Activated T-cell treated with anti-CD3 and anti-CD28 coated beads for 4 hours (primary cell): ENCODE results near the gene CYP19A1.

Experiments
- DNase-seq: peaks from one replicate; pipeline ENCODE4 v3.0.0-alpha.2; 2020

The CYP19A1 gene

GRCh38 chr15:51338496-51338895 lies at the start of gene CYP19A1:
Gene CYP19A1 (minus strand): TSS chr15:51338596. CDS start chr15:51242912, 95,684 bp downstream.
- no peak for DNase-seq

GRCh38 chr15:51387699-51388041 lies 49.3 kb upstream of the CYP19A1 start:
- DNase-seq = no peak

GRCh38 chr15:51386960-51387698 lies 48.7 kb upstream of the CYP19A1 start:
- no peak for DNase-seq

GRCh38 chr15:51386486-51386885 lies 48.1 kb upstream of the CYP19A1 start:
- no peak for DNase-seq

- DNase-seq = no peak
Measured at GRCh38 chr15:51386029-51386428, 47.6 kb upstream of the CYP19A1 start.

- DNase-seq = no peak
Measured at GRCh38 chr15:51382787-51383186, 44.4 kb upstream of the CYP19A1 start.

GRCh38 chr15:51380999-51381806 lies 42.8 kb upstream of the CYP19A1 start:
- no peak for DNase-seq

- no peak for DNase-seq
Measured at GRCh38 chr15:51379390-51379789, 41.0 kb upstream of the CYP19A1 start.

GRCh38 chr15:51378406-51378805 lies 40.0 kb upstream of the CYP19A1 start:
- no peak for DNase-seq

- no peak for DNase-seq
Measured at GRCh38 chr15:51377038-51377786, 38.8 kb upstream of the CYP19A1 start.

GRCh38 chr15:51375966-51376640 lies 37.7 kb upstream of the CYP19A1 start:
- DNase-seq = no peak

- no peak for DNase-seq
Measured at GRCh38 chr15:51374131-51374530, 35.7 kb upstream of the CYP19A1 start.

GRCh38 chr15:51371266-51371665 lies 32.9 kb upstream of the CYP19A1 start:
- no peak for DNase-seq

- DNase-seq = no peak
Measured at GRCh38 chr15:51369451-51369761, 31.0 kb upstream of the CYP19A1 start.

GRCh38 chr15:51368751-51369450 lies 30.5 kb upstream of the CYP19A1 start:
- DNase-seq = no peak

GRCh38 chr15:51368307-51368706 lies 29.9 kb upstream of the CYP19A1 start:
- no peak for DNase-seq

- DNase-seq = no peak
Measured at GRCh38 chr15:51367322-51367976, 29.1 kb upstream of the CYP19A1 start.

- no peak for DNase-seq
Measured at GRCh38 chr15:51366920-51367319, 28.5 kb upstream of the CYP19A1 start.

GRCh38 chr15:51366071-51366470 lies 27.7 kb upstream of the CYP19A1 start:
- no peak for DNase-seq

- no peak for DNase-seq
Measured at GRCh38 chr15:51365417-51365816, 27.0 kb upstream of the CYP19A1 start.

GRCh38 chr15:51363383-51363782 lies 25.0 kb upstream of the CYP19A1 start:
- DNase-seq = no peak

GRCh38 chr15:51359981-51360380 lies 21.6 kb upstream of the CYP19A1 start:
- no peak for DNase-seq
